GM13977 (cell line): ENCODE data around the gene GNAO1.

Source experiments
- DNase-seq: peaks from one replicate; pipeline ENCODE4 v3.0.0; 2012; ENCODE audit warnings: low spot score
- in situ Hi-C: fragments of 300-500 bp; cut with MboI; formaldehyde crosslinking; loops from one replicate; pipeline ENCODE4 v1.12.0; 2022; ENCODE audit warnings: low sequenced_read_pairs, low pct_unique_long_range_greater_than_20kb, mixed read lengths, inconsistent platforms; ENCODE audit not compliant: unreplicated experiment
- TF ChIP-seq, protein P1 (sequence below): IDR thresholded peaks from 2 replicates; pipeline ENCODE4 v1.5.1; 2012; ENCODE audit warnings: mild to moderate bottlenecking, control low read depth; ENCODE audit not compliant: insufficient read depth; ENCODE audit errors: extremely low read depth, missing control alignments

GNAO1 gene

DNA sequence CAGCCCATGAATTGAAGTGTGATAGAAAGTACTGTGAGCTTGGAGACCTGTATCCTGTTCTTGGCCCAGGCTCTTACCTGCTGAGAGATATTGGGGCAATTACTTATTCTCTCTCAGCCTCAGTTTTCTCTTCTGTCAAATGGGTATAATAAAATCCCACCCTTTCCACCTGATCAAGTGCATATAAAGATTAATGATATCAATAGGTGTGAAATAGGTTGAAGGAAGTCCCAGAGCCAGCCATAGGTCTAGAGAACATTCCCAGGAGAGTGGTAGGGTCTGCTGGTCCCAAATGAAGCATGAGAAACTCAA is 81.2 kb downstream of the GNAO1 start:
- DNase-seq = no peak
- in situ Hi-C loops = no loop called here
- TF ChIP-seq, protein P1, sequence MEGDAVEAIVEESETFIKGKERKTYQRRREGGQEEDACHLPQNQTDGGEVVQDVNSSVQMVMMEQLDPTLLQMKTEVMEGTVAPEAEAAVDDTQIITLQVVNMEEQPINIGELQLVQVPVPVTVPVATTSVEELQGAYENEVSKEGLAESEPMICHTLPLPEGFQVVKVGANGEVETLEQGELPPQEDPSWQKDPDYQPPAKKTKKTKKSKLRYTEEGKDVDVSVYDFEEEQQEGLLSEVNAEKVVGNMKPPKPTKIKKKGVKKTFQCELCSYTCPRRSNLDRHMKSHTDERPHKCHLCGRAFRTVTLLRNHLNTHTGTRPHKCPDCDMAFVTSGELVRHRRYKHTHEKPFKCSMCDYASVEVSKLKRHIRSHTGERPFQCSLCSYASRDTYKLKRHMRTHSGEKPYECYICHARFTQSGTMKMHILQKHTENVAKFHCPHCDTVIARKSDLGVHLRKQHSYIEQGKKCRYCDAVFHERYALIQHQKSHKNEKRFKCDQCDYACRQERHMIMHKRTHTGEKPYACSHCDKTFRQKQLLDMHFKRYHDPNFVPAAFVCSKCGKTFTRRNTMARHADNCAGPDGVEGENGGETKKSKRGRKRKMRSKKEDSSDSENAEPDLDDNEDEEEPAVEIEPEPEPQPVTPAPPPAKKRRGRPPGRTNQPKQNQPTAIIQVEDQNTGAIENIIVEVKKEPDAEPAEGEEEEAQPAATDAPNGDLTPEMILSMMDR = no peak

DNA sequence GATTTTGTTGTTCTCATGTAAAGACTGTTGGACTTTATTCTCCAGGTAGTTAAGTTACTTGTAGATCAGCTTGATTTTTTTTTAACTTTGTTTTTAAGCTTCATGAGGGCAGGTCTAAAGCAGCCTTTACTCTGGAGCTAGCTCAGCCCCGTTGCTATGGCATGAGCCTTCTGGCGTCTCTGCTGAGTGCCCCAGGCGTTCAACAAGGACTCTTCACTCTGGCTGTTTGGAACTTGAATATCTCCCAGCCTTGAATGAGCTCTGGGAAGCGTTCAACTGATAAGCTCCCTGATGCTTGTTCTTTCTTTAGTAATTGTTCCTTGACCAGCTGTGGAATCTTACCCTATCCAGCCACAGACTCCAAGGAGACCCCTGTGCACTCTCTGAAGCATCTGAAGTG is 82.3 kb downstream of the GNAO1 start:
- TF ChIP-seq, protein P1 = no peak
- in situ Hi-C loops = no loop called here
- no peak for DNase-seq

DNA sequence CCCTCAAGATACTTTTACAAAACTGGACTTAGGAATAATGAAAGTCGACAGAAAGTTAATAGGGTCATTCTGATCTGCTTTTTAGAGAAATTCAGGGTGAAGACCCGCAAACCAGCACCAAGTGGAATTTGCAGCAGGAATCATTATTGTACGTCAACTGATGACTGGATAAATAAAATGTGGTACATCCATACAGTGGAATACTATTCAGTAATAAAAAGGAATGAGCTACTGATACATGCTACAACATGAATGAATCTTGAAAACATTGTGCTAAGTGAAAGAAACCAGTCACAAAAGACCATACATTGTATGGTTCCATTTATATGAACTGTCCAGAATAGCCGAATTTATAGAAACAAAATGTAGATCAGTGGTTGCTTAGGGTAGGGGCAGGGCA is 83.1 kb downstream of the GNAO1 start:
- TF ChIP-seq, protein P1 = no peak
- DNase-seq = no peak
- in situ Hi-C loops = no loop called here

DNA sequence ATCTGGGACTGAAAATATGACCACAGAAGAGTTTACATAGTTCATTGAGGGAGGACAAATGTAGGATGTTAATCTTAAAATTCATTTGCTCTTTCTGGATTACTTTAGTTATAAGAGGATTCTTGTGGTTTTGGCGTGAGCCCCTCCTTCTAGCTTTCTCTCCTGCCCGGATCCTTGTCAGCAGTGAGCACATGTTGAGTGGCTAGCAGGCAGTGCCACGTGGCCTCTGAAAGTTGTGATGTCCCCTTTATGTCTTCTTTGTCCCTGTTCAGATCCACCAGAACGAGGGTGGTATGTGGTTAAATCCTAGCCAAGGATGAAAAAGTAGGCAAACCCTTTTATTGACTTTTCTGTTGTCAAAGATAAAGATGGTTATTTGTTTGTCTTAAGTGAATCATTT is 83.8 kb downstream of the GNAO1 start:
- TF ChIP-seq, protein P1 = no peak
- DNase-seq = no peak
- in situ Hi-C loops = no loop called here

DNA sequence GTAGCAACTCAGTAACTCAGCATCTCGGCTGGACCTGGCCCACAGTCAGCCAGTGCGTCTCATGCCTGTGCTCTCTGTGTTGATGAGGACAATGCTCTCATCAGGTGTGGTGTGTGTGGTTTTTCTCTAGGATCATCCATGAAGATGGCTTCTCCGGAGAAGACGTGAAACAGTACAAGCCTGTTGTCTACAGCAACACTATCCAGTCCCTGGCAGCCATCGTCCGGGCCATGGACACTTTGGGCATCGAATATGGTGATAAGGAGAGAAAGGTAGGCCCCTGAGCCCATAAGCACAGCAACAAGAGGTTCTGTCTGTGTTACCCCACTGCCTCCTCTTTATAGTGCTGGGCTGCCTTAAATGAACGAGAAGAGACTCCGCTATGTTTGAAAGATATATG is 84.5 kb downstream of the GNAO1 start:
- in situ Hi-C loops = no loop called here
- no peak for DNase-seq
- TF ChIP-seq, protein P1 = no peak

DNA sequence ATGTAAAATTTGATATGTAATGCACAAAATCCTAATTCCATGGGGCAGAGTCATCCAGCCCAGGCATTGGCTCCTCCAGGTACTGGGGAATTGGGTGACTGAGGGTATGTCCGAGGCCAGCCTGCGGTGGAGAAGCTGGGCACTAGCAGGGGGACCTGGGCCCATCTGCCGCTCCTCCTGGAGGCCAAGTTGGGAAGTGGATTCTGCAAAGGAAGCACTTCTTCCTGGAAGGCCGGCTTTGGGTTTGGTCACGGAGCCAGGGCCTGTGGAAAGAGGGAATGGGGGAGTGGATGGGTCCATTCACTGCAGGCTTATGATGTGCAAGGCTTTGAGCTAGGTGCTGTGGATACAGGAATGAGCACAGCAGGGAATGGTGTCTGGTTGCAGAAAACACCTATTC is 85.8 kb downstream of the GNAO1 start:
- no peak for DNase-seq
- TF ChIP-seq, protein P1 = no peak
- in situ Hi-C loops = no loop called here

DNA sequence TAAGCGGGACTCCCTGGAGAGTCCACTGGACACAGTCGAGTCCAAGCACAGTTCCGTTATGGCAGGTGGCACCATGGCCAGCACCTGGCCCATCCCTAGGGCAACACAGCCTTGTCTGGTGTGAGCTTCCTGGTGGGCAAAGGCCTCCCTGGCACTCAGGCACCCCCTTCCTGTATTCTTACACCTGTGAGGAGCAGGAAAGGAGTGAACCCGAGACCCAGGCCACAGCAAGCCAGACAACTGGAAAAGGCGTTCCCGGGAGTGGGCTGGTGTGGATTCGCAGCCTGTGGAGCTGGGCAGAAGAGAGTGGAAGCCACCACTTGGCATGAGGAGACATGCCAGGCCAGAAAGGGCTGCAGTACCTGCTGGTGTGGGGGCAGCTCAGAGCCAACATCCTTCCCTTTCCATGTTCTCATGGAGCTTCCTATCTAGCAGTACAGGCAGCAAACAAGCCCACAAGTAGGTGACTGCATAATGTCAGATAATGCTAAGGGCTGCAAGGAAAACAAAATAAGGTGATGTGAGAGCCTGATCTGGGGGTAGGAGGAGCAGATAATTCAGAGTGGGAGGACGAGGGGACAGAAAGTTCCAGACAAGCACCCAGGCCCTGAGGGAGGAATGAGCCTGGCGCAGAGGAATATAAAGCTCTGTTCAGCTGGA is 87.0 kb downstream of the GNAO1 start:
- no peak for DNase-seq
- in situ Hi-C loops = no loop called here
- TF ChIP-seq, protein P1 = no peak
